22Rv1 (cell line): ENCODE results near the gene MOK.

Experiments used
- ZFX ChIP-seq: fragments of 450-650 bp; IDR thresholded peaks from 2 replicates; pipeline ENCODE4 v1.6.1; 2017; ENCODE audit warnings: antibody characterized with exemption, borderline replicate concordance
- TF ChIP-seq, protein P1 (sequence below): fragments of 450-650 bp; IDR thresholded peaks from 2 replicates; pipeline ENCODE4 v1.5.1; 2017; ENCODE audit warnings: mild to moderate bottlenecking

DNA sequence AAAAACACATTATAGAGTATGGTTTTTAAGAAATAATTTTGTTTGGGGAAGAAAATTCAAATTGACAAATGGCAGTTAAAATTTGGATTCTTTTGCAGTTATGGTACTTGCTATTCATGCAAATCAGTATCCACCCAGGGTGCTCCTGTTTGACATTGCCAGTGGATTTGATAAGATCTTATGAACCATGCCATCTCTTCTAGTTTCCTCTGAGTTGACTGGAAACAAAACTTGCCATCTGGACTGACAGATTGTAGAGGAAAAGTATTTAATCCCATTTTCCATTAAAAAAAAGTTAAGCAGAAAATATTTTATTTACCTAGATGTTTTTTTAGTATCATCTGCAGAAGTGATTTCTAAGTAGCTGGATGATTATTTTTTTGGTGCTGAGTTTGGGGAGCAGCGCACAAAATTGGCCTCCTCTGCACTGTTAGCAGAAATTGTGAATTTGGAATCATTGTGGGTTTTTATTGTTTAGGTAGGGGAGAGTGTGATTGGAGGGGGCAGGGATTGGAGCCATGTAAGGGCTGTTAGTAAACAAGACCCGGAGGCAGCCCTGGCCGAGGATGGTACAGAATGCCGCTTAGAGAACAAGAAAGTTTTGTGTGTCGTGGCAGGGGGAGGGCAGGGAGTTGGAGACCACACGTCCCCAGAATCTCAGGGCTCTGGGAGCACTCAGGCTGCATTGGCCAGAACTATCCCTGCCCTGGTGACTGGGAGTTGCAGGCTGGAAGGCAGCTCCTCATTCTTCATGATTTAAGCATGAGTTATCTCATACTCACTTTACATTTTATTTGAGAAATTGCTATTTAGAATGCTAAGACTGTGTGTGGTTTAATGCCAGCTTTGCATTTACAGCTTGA lies 108.7 kb downstream of the MOK start:
- TF ChIP-seq, protein P1, sequence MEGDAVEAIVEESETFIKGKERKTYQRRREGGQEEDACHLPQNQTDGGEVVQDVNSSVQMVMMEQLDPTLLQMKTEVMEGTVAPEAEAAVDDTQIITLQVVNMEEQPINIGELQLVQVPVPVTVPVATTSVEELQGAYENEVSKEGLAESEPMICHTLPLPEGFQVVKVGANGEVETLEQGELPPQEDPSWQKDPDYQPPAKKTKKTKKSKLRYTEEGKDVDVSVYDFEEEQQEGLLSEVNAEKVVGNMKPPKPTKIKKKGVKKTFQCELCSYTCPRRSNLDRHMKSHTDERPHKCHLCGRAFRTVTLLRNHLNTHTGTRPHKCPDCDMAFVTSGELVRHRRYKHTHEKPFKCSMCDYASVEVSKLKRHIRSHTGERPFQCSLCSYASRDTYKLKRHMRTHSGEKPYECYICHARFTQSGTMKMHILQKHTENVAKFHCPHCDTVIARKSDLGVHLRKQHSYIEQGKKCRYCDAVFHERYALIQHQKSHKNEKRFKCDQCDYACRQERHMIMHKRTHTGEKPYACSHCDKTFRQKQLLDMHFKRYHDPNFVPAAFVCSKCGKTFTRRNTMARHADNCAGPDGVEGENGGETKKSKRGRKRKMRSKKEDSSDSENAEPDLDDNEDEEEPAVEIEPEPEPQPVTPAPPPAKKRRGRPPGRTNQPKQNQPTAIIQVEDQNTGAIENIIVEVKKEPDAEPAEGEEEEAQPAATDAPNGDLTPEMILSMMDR: no peak
- TF ChIP-seq ZFX: no peak
